B cell (primary cell): ENCODE results near the gene TTC22.

Experiments used
- EZH2 ChIP-seq: IDR thresholded peaks from 2 replicates; pipeline ENCODE4 v1.6.1; 2012; ENCODE audit warnings: borderline replicate concordance, low read depth, mild to moderate bottlenecking, moderate library complexity, low read length; ENCODE audit not compliant: insufficient read depth, poor library complexity, severe bottlenecking
- TF ChIP-seq, protein P1 (sequence below): fragments of 200-600 bp; IDR thresholded peaks from one replicate; pipeline ENCODE4 v1.8.0; 2022; ENCODE audit warnings: antibody characterized with exemption, mild to moderate bottlenecking

DNA sequence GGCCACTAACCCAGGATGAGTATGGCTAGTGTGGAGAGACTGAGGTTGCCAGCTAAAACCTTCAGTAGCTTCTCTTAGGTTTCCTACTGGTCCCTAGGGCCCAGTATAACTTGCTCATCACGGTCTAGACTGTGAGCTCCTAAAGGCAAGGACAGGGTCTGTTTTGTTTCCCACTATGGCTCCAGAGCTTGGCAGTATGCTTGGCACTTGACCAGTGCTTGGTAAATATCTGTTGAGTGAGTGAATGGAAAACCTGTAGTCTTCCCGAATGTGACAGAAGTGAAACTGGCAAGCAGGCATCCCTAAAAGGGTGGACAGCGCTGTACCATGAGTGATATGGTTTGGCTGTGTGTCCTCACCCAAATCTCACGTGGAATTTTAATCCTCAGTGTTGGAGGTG lies 23.7 kb downstream of the TTC22 start:
- TF ChIP-seq, protein P1, sequence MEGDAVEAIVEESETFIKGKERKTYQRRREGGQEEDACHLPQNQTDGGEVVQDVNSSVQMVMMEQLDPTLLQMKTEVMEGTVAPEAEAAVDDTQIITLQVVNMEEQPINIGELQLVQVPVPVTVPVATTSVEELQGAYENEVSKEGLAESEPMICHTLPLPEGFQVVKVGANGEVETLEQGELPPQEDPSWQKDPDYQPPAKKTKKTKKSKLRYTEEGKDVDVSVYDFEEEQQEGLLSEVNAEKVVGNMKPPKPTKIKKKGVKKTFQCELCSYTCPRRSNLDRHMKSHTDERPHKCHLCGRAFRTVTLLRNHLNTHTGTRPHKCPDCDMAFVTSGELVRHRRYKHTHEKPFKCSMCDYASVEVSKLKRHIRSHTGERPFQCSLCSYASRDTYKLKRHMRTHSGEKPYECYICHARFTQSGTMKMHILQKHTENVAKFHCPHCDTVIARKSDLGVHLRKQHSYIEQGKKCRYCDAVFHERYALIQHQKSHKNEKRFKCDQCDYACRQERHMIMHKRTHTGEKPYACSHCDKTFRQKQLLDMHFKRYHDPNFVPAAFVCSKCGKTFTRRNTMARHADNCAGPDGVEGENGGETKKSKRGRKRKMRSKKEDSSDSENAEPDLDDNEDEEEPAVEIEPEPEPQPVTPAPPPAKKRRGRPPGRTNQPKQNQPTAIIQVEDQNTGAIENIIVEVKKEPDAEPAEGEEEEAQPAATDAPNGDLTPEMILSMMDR, result no peak
- no peak for TF ChIP-seq EZH2
